NCI-H82 (cell line): ENCODE measurements around the gene S100A13.

ENCODE experiments used
- DNase-seq: peaks from one replicate; lab custom pipeline; 2025; lab: John Stamatoyannopoulos, UW

Gene S100A13

GRCh38 chr1:153569465-153569864 is 57.8 kb downstream of the S100A13 start:
- no peak for DNase-seq
